DOHH2 (cell line): ENCODE data around the gene CORO2B.

ENCODE experiments used
- CTCF ChIP-seq: fragments of 200-600 bp; sonication (generic); IDR thresholded peaks from one replicate; pipeline ENCODE4 v1.5.1; 2014; ENCODE audit warnings: antibody characterized with exemption, mild to moderate bottlenecking, low read depth, low read length; ENCODE audit not compliant: poor library complexity, severe bottlenecking
- EZH2phosphoT487 ChIP-seq: fragments of 200-600 bp; sonication (generic); IDR thresholded peaks from 2 replicates; pipeline ENCODE4 v1.6.1; 2017; ENCODE audit warnings: borderline replicate concordance, mild to moderate bottlenecking, antibody characterized with exemption, low read length, moderate library complexity, mixed read lengths

GRCh38 chr15:68668926-68669600 lies 90.3 kb downstream of the CORO2B start:
- TF ChIP-seq CTCF (no peak), EZH2phosphoT487 (no peak)
